ENCODE data around the gene CDKAL1.

Gene CDKAL1

DNA sequence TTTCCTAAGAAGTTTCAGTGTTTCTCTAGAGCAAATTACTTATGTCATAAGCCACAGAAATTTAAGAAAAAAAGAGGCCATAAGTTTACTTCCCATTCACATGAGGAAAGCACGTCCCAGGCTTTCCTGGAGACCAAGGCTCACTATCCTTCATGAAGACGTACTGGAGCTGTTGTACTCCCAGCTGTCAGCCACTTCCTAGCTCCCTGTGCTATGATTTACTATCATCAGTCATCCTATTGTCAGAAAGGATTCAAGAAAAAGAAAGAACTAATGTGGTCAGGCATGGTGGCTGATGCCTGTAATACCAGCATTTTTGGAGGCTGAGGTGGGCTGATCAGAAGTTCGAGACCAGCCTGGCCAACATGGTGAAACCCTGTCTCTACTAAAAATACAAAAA, 721.9 kb downstream of the CDKAL1 start:
- no peaks in the 10 kb centered on the region for H3K36me3 ChIP-seq (replicated peaks in 1 of 2; ENCODE audit: control insufficient read depth in 2 of 2, insufficient read depth in 2 of 2, low read length in 2 of 2)
- H3K23ac ChIP-seq (ENCODE audit: low read depth, low read length, poor library complexity): no peak overlapping the region
- no peaks in the 10 kb centered on the region for H3K27me3 ChIP-seq (ENCODE audit: control insufficient read depth in 3 of 3, insufficient read depth in 3 of 3, low read depth in 1 of 3, low read length in 3 of 3)
- WGBS, 2 donors (ENCODE audit: extremely low coverage in 2 of 2, insufficient read length in 2 of 2, insufficient replicate concordance in 1 of 2): no CpG with 5 or more reads among the region's 3 CpGs
- H3K4me3 ChIP-seq (ENCODE audit: low read length in 2 of 2): no peak overlapping the region
- H3K18ac ChIP-seq (ENCODE audit: low read length): no peak overlapping the region
- no peak overlapping the region for H4K8ac ChIP-seq (ENCODE audit: low read depth, low read length)
- H2BK12ac ChIP-seq (ENCODE audit: low read length): no peak overlapping the region
- H3K9ac ChIP-seq (ENCODE audit: low read depth, low read length, poor library complexity): no peak overlapping the region
- H2BK120ac ChIP-seq (ENCODE audit: low read depth, low read length): no peak overlapping the region
- H2BK5ac ChIP-seq (ENCODE audit: low read length): no peak overlapping the region
- H2AK5ac ChIP-seq (ENCODE audit: low read depth, low read length): no peak overlapping the region
- H3K79me1 ChIP-seq (ENCODE audit: low read depth, low read length): no peaks in the 10 kb centered on the region
- H2BK15ac ChIP-seq (ENCODE audit: low read length): no peak overlapping the region
- DNase-seq (ENCODE audit: low spot score): no peak
- H3K14ac ChIP-seq (ENCODE audit: low read length): no peak overlapping the region
- no peak overlapping the region for H3K27ac ChIP-seq (replicated peaks; ENCODE audit: low read length)
- H2AFZ ChIP-seq (ENCODE audit: low read length): no peak overlapping the region
- H3K9me3 ChIP-seq (replicated peaks in 1 of 2; ENCODE audit: control insufficient read depth in 2 of 2, insufficient read depth in 1 of 2, low read depth in 1 of 2, low read length in 2 of 2): no peaks in the 10 kb centered on the region
- H3K4ac ChIP-seq (ENCODE audit: low read length): no peak overlapping the region
- H3K4me1 ChIP-seq (ENCODE audit: control insufficient read depth in 2 of 2, insufficient read depth in 1 of 2, low read depth in 1 of 2, low read length in 2 of 2): no peaks in the 10 kb centered on the region
- no peak overlapping the region for H3K4me2 ChIP-seq (ENCODE audit: insufficient read depth, low read length, poor library complexity, severe bottlenecking)
- no peak overlapping the region for H4K91ac ChIP-seq (ENCODE audit: low read depth, low read length, poor library complexity)

DNA sequence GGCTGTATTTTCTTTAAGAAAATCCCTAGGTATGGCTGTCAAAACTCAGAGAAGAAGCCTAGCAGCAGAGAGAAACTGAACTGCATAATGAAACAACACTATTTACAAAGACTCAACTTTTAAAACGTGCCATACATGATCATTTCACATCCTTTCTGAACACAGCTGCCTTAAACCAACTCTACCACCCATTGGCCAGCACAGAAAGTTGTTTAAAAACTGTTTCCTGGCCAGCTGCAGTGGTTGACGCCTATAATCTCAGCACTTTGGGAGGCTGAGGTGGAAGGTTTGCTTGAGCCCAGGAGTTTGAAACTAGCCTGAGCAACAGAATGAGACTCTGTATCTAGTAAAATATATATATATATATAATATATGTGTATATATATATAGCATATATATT, 722.9 kb downstream of the CDKAL1 start:
- no peak overlapping the region for H3K27ac ChIP-seq (replicated peaks; ENCODE audit: low read length)
- H2AFZ ChIP-seq (ENCODE audit: low read length): no peak overlapping the region
- H3K79me1 ChIP-seq (ENCODE audit: low read depth, low read length): no peaks in the 10 kb centered on the region
- H3K18ac ChIP-seq (ENCODE audit: low read length): no peak overlapping the region
- H3K4me2 ChIP-seq (ENCODE audit: insufficient read depth, low read length, poor library complexity, severe bottlenecking): no peak overlapping the region
- H2BK15ac ChIP-seq (ENCODE audit: low read length): no peak overlapping the region
- DNase-seq (ENCODE audit: low spot score): no peak
- no peak overlapping the region for H3K4me3 ChIP-seq (ENCODE audit: low read length in 2 of 2)
- no peak overlapping the region for H4K91ac ChIP-seq (ENCODE audit: low read depth, low read length, poor library complexity)
- H3K23ac ChIP-seq (ENCODE audit: low read depth, low read length, poor library complexity): no peak overlapping the region
- no peak overlapping the region for H4K8ac ChIP-seq (ENCODE audit: low read depth, low read length)
- no peaks in the 10 kb centered on the region for H3K4me1 ChIP-seq (ENCODE audit: control insufficient read depth in 2 of 2, insufficient read depth in 1 of 2, low read depth in 1 of 2, low read length in 2 of 2)
- WGBS, 2 donors (ENCODE audit: extremely low coverage in 2 of 2, insufficient read length in 2 of 2, insufficient replicate concordance in 1 of 2): no CpG with 5 or more reads among the region's 2 CpGs
- H3K4ac ChIP-seq (ENCODE audit: low read length): no peak overlapping the region
- H2BK12ac ChIP-seq (ENCODE audit: low read length): no peak overlapping the region
- H2BK5ac ChIP-seq (ENCODE audit: low read length): no peak overlapping the region
- no peak overlapping the region for H3K14ac ChIP-seq (ENCODE audit: low read length)
- H3K9ac ChIP-seq (ENCODE audit: low read depth, low read length, poor library complexity): no peak overlapping the region
- no peaks in the 10 kb centered on the region for H3K27me3 ChIP-seq (ENCODE audit: control insufficient read depth in 3 of 3, insufficient read depth in 3 of 3, low read depth in 1 of 3, low read length in 3 of 3)
- H3K36me3 ChIP-seq (replicated peaks in 1 of 2; ENCODE audit: control insufficient read depth in 2 of 2, insufficient read depth in 2 of 2, low read length in 2 of 2): no peaks in the 10 kb centered on the region
- H3K9me3 ChIP-seq (replicated peaks in 1 of 2; ENCODE audit: control insufficient read depth in 2 of 2, insufficient read depth in 1 of 2, low read depth in 1 of 2, low read length in 2 of 2): no peaks in the 10 kb centered on the region
- H2AK5ac ChIP-seq (ENCODE audit: low read depth, low read length): no peak overlapping the region
- H2BK120ac ChIP-seq (ENCODE audit: low read depth, low read length): no peak overlapping the region

GRCh38 chr6:21258665-21259064, 724.4 kb downstream of the CDKAL1 start:
- no peaks in the 10 kb centered on the region for H3K4me1 ChIP-seq (ENCODE audit: control insufficient read depth in 2 of 2, insufficient read depth in 1 of 2, low read depth in 1 of 2, low read length in 2 of 2)
- H2AFZ ChIP-seq (ENCODE audit: low read length): peak overlapping the region; percentile 4
- no peak overlapping the region for H3K4me3 ChIP-seq (ENCODE audit: low read length in 2 of 2)
- DNase-seq (ENCODE audit: low spot score): no peak
- H3K9ac ChIP-seq (ENCODE audit: low read depth, low read length, poor library complexity): no peak overlapping the region
- H3K9me3 ChIP-seq (replicated peaks in 1 of 2; ENCODE audit: control insufficient read depth in 2 of 2, insufficient read depth in 1 of 2, low read depth in 1 of 2, low read length in 2 of 2): no peaks in the 10 kb centered on the region
- no peak overlapping the region for H2BK15ac ChIP-seq (ENCODE audit: low read length)
- no peak overlapping the region for H4K91ac ChIP-seq (ENCODE audit: low read depth, low read length, poor library complexity)
- no peak overlapping the region for H3K4ac ChIP-seq (ENCODE audit: low read length)
- no peak overlapping the region for H3K27ac ChIP-seq (replicated peaks; ENCODE audit: low read length)
- no CpG with 5 or more reads among the region's 5 CpGs for WGBS, 2 donors (ENCODE audit: extremely low coverage in 2 of 2, insufficient read length in 2 of 2, insufficient replicate concordance in 1 of 2)
- no peak overlapping the region for H2BK12ac ChIP-seq (ENCODE audit: low read length)
- no peaks in the 10 kb centered on the region for H3K79me1 ChIP-seq (ENCODE audit: low read depth, low read length)
- no peak overlapping the region for H4K8ac ChIP-seq (ENCODE audit: low read depth, low read length)
- no peak overlapping the region for H3K23ac ChIP-seq (ENCODE audit: low read depth, low read length, poor library complexity)
- H3K18ac ChIP-seq (ENCODE audit: low read length): no peak overlapping the region
- H3K14ac ChIP-seq (ENCODE audit: low read length): no peak overlapping the region
- no peak overlapping the region for H2BK5ac ChIP-seq (ENCODE audit: low read length)
- H3K36me3 ChIP-seq (replicated peaks in 1 of 2; ENCODE audit: control insufficient read depth in 2 of 2, insufficient read depth in 2 of 2, low read length in 2 of 2): no peaks in the 10 kb centered on the region
- no peak overlapping the region for H3K4me2 ChIP-seq (ENCODE audit: insufficient read depth, low read length, poor library complexity, severe bottlenecking)
- H3K27me3 ChIP-seq (ENCODE audit: control insufficient read depth in 3 of 3, insufficient read depth in 3 of 3, low read depth in 1 of 3, low read length in 3 of 3): no peaks in the 10 kb centered on the region
- H2BK120ac ChIP-seq (ENCODE audit: low read depth, low read length): no peak overlapping the region
- H2AK5ac ChIP-seq (ENCODE audit: low read depth, low read length): no peak overlapping the region

DNA sequence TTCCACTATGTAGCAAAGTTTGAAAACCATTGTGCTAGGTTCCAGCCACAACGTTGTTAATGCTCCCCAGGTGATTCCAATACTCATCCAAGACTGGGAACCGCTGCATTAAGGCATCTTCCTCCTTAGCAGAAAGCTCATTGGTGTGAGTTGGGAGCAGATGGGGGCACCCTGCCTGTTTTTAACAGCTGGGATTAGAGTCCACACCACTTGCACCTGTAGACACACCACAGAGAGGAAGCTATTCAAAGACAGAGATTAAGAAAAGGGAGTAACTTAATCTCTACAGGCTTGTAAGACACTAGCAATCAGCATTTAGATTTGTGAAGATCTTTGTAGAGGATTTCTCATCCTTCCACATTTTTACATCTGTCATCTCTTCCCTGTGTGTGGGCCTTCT, 725.4 kb downstream of the CDKAL1 start:
- no peaks in the 10 kb centered on the region for H3K9me3 ChIP-seq (replicated peaks in 1 of 2; ENCODE audit: control insufficient read depth in 2 of 2, insufficient read depth in 1 of 2, low read depth in 1 of 2, low read length in 2 of 2)
- no peak overlapping the region for H3K9ac ChIP-seq (ENCODE audit: low read depth, low read length, poor library complexity)
- H3K23ac ChIP-seq (ENCODE audit: low read depth, low read length, poor library complexity): no peak overlapping the region
- no peak overlapping the region for H4K8ac ChIP-seq (ENCODE audit: low read depth, low read length)
- no peaks in the 10 kb centered on the region for H3K27me3 ChIP-seq (ENCODE audit: control insufficient read depth in 3 of 3, insufficient read depth in 3 of 3, low read depth in 1 of 3, low read length in 3 of 3)
- no peak overlapping the region for H3K4me2 ChIP-seq (ENCODE audit: insufficient read depth, low read length, poor library complexity, severe bottlenecking)
- no peak overlapping the region for H2BK5ac ChIP-seq (ENCODE audit: low read length)
- no peaks in the 10 kb centered on the region for H3K79me1 ChIP-seq (ENCODE audit: low read depth, low read length)
- no peak overlapping the region for H2BK120ac ChIP-seq (ENCODE audit: low read depth, low read length)
- H3K4me1 ChIP-seq (ENCODE audit: control insufficient read depth in 2 of 2, insufficient read depth in 1 of 2, low read depth in 1 of 2, low read length in 2 of 2): no peaks in the 10 kb centered on the region
- no peak overlapping the region for H3K4ac ChIP-seq (ENCODE audit: low read length)
- H3K36me3 ChIP-seq (replicated peaks in 1 of 2; ENCODE audit: control insufficient read depth in 2 of 2, insufficient read depth in 2 of 2, low read length in 2 of 2): no peaks in the 10 kb centered on the region
- H3K4me3 ChIP-seq (ENCODE audit: low read length in 2 of 2): no peak overlapping the region
- no peak for DNase-seq (ENCODE audit: low spot score)
- no peak overlapping the region for H3K14ac ChIP-seq (ENCODE audit: low read length)
- WGBS, 2 donors (ENCODE audit: extremely low coverage in 2 of 2, insufficient read length in 2 of 2, insufficient replicate concordance in 1 of 2): no CpG with 5 or more reads among the region's 2 CpGs
- H3K27ac ChIP-seq (replicated peaks; ENCODE audit: low read length): no peak overlapping the region
- no peak overlapping the region for H2AK5ac ChIP-seq (ENCODE audit: low read depth, low read length)
- no peak overlapping the region for H2BK12ac ChIP-seq (ENCODE audit: low read length)
- no peak overlapping the region for H4K91ac ChIP-seq (ENCODE audit: low read depth, low read length, poor library complexity)
- H2BK15ac ChIP-seq (ENCODE audit: low read length): no peak overlapping the region
- H2AFZ ChIP-seq (ENCODE audit: low read length): no peak overlapping the region
- H3K18ac ChIP-seq (ENCODE audit: low read length): no peak overlapping the region

Measured in neuronal stem cell (in vitro differentiated cells).